LHCN-M2 (cell line): ENCODE data around the gene UBE2E2. TPM values are rescaled to one million over a fixed set of nuclear protein-coding genes. Genes with fewer than 3 reads are reported as not detected.
"Not testable (repeated sequence)": the region's sequence is repeated elsewhere in the genome, so short reads cannot be mapped to it uniquely, and the experiment has no call there.

Source experiments
- DNase-seq: peaks from one replicate; pipeline ENCODE4 v3.0.0-alpha.2; 2012; ENCODE audit warnings: low read depth
- total RNA-seq: library from RNA; depleted of rRNA; stranded (reverse); fragments of >200 nt; gene quantifications from 2 replicates; pipeline ENCODE4 v1.2.3, GENCODE V29; 2014

Gene UBE2E2
- total RNA-seq, 1 experiment from 2014 or later, result 32.4 TPM

DNA sequence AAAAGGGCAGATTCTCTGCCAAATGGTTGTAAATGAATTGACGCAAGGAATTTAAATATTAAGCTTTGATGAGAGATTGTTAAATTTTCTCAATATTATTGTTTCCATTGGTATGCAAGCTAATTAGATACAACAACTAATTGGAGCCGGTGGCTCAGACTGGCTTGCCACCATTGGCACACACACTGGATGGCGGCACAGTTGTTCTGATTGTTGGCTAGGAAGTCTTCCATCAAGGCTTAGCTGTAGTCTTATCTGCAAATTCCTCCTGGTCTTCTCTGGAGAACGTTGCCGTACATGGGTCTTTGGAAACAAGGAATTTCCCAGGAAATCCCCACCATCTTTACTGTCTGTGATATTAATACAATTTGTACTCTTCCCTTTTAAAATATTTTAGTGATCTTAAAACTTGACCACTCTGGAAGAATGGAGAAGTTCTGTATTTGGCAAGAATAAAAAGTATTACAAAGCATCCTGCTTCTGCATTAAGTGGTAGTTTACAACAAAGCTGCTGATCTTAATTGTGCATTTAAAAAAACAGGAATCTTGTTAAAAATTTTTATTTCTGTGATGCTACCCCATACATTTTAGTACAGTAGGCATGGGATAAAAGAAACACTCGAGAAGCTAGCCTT lies 126.5 kb downstream of the UBE2E2 start:
- no peak for DNase-seq

GRCh38 chr3:23330568-23330967 lies 127.4 kb downstream of the UBE2E2 start:
- DNase-seq, result peak; percentile 34

DNA sequence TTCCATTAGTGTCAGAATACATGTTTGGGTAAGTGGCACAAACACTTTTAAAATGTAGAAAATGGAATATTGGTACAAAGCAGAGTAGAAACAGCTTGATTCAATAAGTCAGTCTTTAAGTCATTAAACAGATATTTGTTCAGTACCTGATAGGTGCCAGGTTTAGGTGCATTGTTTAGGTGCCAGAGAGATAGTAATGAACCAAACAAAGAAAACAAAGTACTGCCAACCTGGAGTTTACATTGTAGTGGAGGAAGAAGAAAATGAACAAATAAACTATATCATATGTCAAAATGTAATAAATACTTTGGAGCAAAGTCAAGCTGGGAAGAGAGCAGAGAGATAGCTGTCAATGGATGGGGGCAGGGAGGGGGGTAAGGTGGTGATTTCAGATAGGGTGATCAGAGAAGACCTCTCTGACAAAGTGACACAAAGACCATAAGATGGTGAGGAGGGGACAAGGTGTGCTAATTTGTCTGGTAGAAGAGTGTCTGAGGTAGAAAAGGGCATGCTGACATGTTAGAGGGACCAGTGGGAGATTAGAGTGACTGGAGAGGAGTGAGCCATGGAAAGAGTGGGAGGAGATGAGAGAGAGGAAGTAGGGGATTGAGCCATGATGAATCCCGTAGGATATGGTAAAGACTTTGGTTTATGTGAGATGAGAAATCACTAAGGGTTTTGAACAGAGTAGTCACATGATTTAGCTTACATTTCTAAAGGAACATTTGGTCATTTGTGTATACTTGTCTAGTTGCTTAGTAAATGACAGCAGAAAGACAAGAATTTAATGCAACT lies 128.2 kb downstream of the UBE2E2 start:
- DNase-seq, result no peak

DNA sequence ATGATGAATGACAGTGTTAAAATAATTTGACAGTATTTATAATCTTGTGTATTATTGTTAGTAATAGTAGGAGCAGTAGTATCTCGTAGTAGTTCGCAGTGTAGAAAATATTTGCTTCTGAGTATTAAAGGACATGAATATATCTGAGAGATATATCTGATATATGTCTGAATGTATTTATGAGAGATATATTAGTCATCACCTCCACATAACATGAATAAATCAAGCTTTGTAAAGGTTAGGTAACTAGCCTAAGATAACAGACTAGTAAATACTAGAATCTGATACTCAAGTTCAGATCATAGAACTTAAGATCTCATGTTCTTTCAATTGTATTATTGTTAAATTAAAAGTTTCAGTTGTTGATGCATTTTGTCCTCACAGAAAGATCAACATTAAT lies 130.5 kb downstream of the UBE2E2 start:
- no peak for DNase-seq

DNA sequence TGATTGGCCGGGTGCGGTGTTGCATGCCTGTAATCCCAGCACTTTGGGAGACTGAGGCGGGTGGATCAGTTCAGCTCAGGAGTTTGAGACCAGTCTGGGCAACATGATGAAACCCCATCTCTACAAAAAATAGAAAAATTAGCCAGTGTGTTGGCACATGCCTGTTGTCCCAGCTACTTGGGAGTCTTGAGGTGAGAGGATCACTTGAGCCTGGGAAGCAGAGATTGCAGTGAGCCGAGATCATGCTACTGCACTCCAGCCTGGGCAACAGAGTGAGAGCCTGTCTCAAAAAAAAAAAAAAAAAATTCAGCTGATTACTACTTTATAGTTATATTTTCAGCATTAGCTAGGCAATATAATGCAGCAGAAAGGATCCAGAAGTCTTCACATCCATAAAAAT lies 133.7 kb downstream of the UBE2E2 start:
- DNase-seq, result not testable (repeated sequence)

DNA sequence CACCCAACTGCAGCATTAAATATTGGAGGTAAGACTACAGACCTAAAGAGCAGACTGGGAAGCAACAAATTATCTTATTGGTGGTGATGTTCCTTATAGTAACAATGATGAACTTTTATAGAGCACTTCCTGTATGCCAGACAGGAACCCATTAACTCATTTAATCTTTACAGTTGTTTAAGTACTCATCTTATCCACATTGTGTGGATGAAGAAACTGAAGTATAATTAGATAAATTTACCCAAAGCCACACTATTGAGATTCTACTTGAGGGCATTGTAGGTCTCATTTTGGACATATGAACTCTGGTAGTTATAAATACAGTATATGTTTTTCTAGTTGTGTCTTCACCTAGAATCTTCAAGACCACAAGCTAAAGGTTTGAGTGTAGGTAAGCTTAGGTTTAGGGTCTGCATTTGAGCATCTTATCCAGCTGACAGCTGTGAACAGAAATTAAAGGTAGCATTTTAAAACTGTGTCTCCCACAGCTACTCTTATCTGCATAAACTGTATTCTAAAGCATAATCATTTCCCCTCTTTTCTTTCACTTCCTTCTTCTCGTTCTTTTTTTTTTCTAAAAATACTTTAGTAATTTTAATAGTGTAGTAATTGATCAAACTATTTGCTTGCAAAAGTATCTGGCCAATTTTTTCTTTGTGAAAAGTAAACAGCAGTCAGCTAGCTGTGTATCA lies 138.2 kb downstream of the UBE2E2 start:
- no peak for DNase-seq

DNA sequence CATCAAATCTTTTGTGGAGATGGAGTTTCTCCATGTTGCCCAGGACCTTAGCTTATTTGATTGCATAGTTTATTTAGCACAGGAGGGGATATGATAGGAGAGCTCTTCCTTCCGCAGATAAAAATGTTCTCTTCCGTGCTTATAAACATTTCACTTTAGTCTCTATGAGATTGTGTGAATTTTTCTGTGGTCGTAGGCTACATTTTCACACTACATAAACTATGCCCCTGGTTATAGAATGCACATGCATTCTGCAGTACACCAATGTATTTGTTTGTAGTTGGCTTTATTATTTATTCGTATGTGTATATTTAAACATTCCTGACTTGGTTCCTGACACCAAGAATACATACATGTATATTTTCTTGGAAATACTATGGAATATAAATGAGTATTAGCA lies 139.2 kb downstream of the UBE2E2 start:
- DNase-seq, result no peak

- no peak for DNase-seq
Measured at GRCh38 chr3:23343509-23343908, 140.4 kb downstream of the UBE2E2 start.

- DNase-seq, result no peak
Measured at GRCh38 chr3:23344886-23345285, 141.8 kb downstream of the UBE2E2 start.

DNA sequence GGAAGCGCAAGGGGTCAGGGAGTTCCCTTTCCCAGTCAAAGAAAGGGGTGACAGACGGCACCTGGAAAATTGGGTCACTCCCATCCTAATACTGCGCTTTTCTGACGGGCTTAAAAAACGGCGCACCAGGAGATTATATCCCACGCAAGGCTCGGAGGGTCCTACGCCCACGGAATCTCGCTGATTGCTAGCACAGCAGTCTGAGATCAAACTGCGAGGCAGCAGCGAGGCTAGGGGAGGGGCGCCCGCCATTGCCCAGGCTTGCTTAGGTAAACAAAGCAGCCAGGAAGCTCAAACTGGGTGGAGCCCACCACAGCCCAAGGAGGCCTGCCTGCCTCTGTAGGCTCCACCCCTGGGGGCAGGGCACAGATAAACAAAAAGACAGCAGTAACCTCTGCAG lies 146.3 kb downstream of the UBE2E2 start:
- not testable (repeated sequence) for DNase-seq

GRCh38 chr3:23356169-23356568 lies 153.0 kb downstream of the UBE2E2 start:
- no peak for DNase-seq

DNA sequence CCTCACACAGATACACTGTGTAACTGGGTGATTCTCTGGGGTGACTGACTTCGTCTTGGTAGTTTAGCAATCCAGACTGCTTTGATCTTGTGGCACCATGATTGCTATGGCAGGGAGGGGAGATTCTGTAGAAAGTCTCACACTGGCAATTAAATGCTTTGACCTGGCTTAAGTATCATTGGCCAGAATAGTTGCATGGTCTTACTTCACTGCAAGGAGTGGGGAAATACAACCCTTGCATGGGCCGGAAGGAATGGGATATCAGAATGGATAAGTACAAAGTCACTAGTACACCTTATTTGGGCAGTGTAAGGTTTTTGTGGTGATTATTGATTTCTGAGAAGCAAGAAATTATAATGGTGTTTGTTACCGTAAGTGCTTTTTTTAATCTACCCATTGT lies 153.8 kb downstream of the UBE2E2 start:
- no peak for DNase-seq

DNA sequence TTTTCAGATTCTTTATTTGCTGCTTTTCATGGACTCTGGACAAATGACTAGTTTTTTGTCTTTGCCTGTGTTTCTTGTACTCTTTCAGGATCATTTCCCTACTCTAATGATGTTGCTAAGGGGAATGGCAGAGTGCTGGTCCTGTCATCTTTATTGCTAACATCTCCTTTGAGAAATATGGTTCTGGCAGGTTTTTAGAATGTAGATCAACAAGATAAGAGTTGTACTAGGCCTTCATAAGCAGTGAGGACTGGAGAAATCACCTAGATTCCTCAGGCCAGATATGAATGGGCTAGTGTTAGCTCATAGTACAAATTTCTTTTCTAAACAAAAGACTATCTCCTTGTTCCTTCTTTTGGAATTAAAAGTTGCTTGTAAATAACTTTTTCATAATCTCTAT lies 156.0 kb downstream of the UBE2E2 start:
- DNase-seq, result no peak

GRCh38 chr3:23365066-23365465 lies 161.9 kb downstream of the UBE2E2 start:
- no peak for DNase-seq

GRCh38 chr3:23368731-23369130 lies 165.6 kb downstream of the UBE2E2 start:
- no peak for DNase-seq

GRCh38 chr3:23372285-23372684 lies 169.2 kb downstream of the UBE2E2 start:
- no peak for DNase-seq

GRCh38 chr3:23376516-23377248 lies 173.6 kb downstream of the UBE2E2 start:
- no peak for DNase-seq

DNA sequence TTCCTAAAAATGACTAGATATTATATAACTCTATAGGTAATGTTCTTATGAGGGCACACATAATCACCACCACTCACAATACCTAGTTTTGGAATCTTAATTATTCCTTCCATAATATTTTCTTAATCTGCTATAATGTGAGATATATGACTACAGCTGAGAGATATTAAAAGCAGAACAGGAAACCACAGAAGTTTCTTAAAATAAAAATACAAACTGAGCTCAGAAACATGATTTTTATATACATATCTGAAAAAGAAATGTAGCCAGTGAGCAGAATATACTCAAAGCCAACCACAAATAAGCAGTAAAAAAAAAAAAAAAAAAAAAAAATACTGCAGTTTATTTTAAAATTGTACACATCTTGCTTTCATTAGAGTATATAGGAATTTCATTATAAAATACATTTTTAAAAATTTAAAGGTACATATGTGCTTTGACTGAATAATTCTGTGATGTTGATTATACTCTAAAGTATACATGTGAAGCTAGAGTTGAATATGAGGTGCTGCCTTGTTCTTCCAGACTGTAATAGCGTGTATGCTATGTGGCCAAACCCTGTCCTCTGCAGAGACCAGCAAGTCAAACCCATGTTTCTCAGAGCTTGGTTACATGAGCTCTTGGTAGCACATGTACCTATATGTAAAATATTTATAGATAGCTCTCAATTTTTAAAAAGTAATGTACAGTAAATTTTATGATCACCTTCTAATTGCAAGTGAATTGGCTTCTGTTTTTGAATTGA lies 175.0 kb downstream of the UBE2E2 start:
- no peak for DNase-seq

DNA sequence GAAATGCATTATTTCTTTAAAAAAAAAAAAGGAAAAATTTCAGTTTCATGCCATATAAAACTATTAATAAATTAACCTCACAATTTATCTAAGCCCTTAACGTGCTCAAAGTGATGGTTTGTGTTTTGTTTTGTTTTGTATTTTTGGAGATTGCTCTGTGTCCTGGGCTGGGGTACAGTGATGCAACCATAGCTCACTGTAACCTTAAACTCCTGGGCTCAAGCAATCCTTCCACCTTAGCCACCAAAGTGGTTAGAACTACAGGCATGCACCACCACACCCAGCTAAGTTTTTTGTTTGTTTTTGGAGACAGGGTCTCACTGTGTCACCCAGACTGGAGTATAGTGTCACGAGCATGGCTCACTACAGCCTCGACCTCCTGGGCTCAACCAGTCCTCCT lies 180.7 kb downstream of the UBE2E2 start:
- DNase-seq, result no peak

- no peak for DNase-seq
Measured at GRCh38 chr3:23385327-23385726, 182.2 kb downstream of the UBE2E2 start.

- DNase-seq, result no peak
Measured at GRCh38 chr3:23387286-23387918, 184.3 kb downstream of the UBE2E2 start.
